PC-3 (cell line): Measurements from ENCODE around the gene PASK. TPM values are rescaled to one million over a fixed set of nuclear protein-coding genes. Genes with fewer than 3 reads are reported as not detected.
"Not testable (repeated sequence)": the region's sequence is repeated elsewhere in the genome, so short reads cannot be mapped to it uniquely, and the experiment has no call there.

Source experiments
- ATAC-seq: fragments of 200-7000 bp; cut with Tn5 transposase; 2 replicates; pipeline ENCODE4 v1.9.1; 2020; ENCODE audit warnings: mild to moderate bottlenecking, moderate library complexity
- BruUV-seq: library from RNA; stranded (reverse); fragments of 400-500 nt; replicated peaks from 2 replicates; lab custom pipeline; 2021; lab: Mats Ljungman, UMichigan
- CTCF ChIA-PET: fragments of 300-600 bp; sonication (Branson Sonifier 250); formaldehyde crosslinking; loops from one replicate; lab custom pipeline; 2022; ENCODE audit warnings: antibody characterized with exemption; lab: Charles Lee
- POLR2A ChIA-PET: fragments of 300-600 bp; sonication (Branson Sonifier 250); formaldehyde crosslinking; loops from one replicate; lab custom pipeline; 2022; ENCODE audit warnings: antibody characterized with exemption; ENCODE audit not compliant: unreplicated experiment; lab: Charles Lee
- DNase-seq: peaks from one replicate; pipeline ENCODE4 v3.0.0-alpha.2; 2015
- H2AFZ ChIP-seq: fragments of 300-600 bp; sonication (generic); 2 replicates; pipeline ENCODE4 v1.6.0; 2016; ENCODE audit warnings: antibody characterized with exemption, low read length
- H3F3A ChIP-seq: fragments of 300-600 bp; sonication (generic); one replicate; pipeline ENCODE4 v1.6.0; 2017; ENCODE audit warnings: antibody characterized with exemption, low read length, control low read depth, mild to moderate bottlenecking; ENCODE audit not compliant: unreplicated experiment
- H3K27ac ChIP-seq: fragments of 300-600 bp; sonication (generic); 2 replicates; pipeline ENCODE4 v1.5.1; 2016; ENCODE audit warnings: mild to moderate bottlenecking, low read length
- H3K27me3 ChIP-seq: fragments of 300-600 bp; sonication (generic); 2 replicates; pipeline ENCODE4 v1.6.1; 2016; ENCODE audit warnings: low read length, mixed read lengths
- H3K36me3 ChIP-seq: fragments of 300-600 bp; sonication (generic); 2 replicates; pipeline ENCODE4 v1.6.1; 2016; ENCODE audit warnings: low read depth, mixed run types, low read length, mixed read lengths
- H3K4me1 ChIP-seq: fragments of 300-600 bp; sonication (generic); 2 replicates; pipeline ENCODE4 v1.5.1; 2016; ENCODE audit warnings: low read length; ENCODE audit not compliant: insufficient read depth
- H3K4me2 ChIP-seq: fragments of 300-600 bp; sonication (generic); 2 replicates; pipeline ENCODE4 v1.6.0; 2016; ENCODE audit warnings: low read length
- H3K4me3 ChIP-seq: fragments of 300-600 bp; sonication (generic); 2 replicates; pipeline ENCODE4 v1.5.1; 2016; ENCODE audit warnings: mild to moderate bottlenecking, low read length, mixed read lengths
- H3K79me2 ChIP-seq: fragments of 300-600 bp; sonication (generic); 2 replicates; pipeline ENCODE4 v1.6.1; 2017; ENCODE audit warnings: low read length, mixed read lengths
- H3K9ac ChIP-seq: fragments of 300-600 bp; sonication (generic); 2 replicates; pipeline ENCODE4 v1.6.0; 2016; ENCODE audit warnings: mild to moderate bottlenecking, low read length
- H3K9me2 ChIP-seq: fragments of 300-600 bp; sonication (generic); replicated peaks from 2 replicates; pipeline ENCODE4 v1.6.1; 2016; ENCODE audit warnings: mixed run types, low read length, mixed read lengths
- H3K9me3 ChIP-seq: fragments of 300-600 bp; sonication (generic); 2 replicates; pipeline ENCODE4 v1.6.1; 2016; ENCODE audit warnings: low read length, mixed read lengths
- H4K20me1 ChIP-seq: fragments of 300-600 bp; sonication (generic); 2 replicates; pipeline ENCODE4 v1.6.1; 2016; ENCODE audit warnings: low read length, mixed read lengths
- EZH2 ChIP-seq: fragments of 300-600 bp; sonication (generic); IDR thresholded peaks from one replicate; pipeline ENCODE4 v1.6.1; 2017; ENCODE audit warnings: antibody characterized with exemption, mild to moderate bottlenecking, low read length; ENCODE audit not compliant: unreplicated experiment
- EZH2phosphoT487 ChIP-seq: fragments of 300-600 bp; sonication (generic); IDR thresholded peaks from 2 replicates; pipeline ENCODE4 v1.6.1; 2018; ENCODE audit warnings: mild to moderate bottlenecking, antibody characterized with exemption, low read length, borderline replicate concordance
- intact Hi-C: fragments of 100-400 bp; cut with micrococcal nuclease; formaldehyde crosslinking; loops from 2 replicates; pipeline ENCODE4 v1.9.0; 2023
- total RNA-seq: library from RNA; depleted of rRNA; stranded (reverse); fragments of >200 nt; gene quantifications from 2 replicates; pipeline ENCODE4 v1.2.3, GENCODE V29; 2014
- TF ChIP-seq, protein P1 (sequence below): fragments of 300-600 bp; sonication (generic); conservative IDR thresholded peaks from 2 replicates; pipeline ENCODE4 v1.5.1; 2017; ENCODE audit warnings: antibody characterized with exemption, low read depth, mild to moderate bottlenecking, low read length

PASK gene
- total RNA-seq, 1 experiment from 2014 or later, result 4.1 TPM

DNA sequence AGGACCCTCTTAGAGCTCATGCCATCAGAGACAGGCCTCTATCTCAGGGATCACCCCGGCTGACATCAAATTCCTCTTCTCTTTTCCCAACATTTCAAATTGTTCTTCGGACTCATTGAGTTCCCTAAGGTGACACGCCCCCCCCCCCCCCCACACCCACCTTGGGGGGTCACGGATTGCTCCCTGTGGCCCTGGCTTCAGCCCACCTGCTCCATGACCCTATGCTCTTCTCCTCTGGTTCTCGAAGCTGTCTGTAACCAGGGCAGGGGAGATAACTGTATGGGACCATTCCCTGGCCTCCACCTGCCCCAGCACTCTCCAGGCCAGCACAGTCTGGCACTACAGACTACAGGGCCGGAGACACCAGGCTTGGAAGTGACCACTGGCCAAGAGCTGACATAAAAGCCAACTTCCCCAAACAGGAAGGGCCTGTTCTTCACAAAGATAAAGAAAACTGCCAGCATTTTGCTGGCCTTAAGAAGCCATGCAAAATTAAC is 54.3 kb downstream of the PASK start:
- no peaks in the 10 kb centered on the region for H4K20me1 ChIP-seq

DNA sequence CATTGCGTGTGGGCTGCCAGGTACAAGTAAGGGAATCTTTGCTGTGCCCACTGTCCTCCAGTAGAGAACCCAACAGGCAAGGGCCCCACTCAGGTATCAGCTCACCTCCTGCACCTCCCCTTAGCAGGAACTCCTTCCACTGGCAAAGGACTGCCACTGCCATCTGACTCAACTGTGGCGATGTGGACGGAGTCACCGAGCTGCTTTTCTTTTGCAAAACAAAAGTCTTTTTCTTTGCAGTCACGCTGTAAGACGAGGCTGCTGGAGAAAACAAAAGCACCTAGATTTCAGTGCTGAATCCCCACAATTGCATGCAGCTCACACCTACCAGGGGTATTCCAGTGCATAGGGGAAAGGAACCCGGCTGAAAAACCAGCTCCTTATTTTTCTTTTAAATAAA is 55.1 kb downstream of the PASK start:
- H3K4me2 ChIP-seq, result no peak overlapping the region
- H3K79me2 ChIP-seq, result no peaks in the 10 kb centered on the region
- no peak overlapping the region for H3K9ac ChIP-seq
- H3K4me1 ChIP-seq, result no peaks in the 10 kb centered on the region
- ChIA-PET POLR2A (no interaction called here), CTCF (no interaction called here)
- no peak overlapping the region for H3K4me3 ChIP-seq
- no peaks in the 10 kb centered on the region for H3K9me3 ChIP-seq
- H3F3A ChIP-seq, result no peaks in the 10 kb centered on the region
- no peaks in the 10 kb centered on the region for H3K36me3 ChIP-seq
- TF ChIP-seq, protein P1, sequence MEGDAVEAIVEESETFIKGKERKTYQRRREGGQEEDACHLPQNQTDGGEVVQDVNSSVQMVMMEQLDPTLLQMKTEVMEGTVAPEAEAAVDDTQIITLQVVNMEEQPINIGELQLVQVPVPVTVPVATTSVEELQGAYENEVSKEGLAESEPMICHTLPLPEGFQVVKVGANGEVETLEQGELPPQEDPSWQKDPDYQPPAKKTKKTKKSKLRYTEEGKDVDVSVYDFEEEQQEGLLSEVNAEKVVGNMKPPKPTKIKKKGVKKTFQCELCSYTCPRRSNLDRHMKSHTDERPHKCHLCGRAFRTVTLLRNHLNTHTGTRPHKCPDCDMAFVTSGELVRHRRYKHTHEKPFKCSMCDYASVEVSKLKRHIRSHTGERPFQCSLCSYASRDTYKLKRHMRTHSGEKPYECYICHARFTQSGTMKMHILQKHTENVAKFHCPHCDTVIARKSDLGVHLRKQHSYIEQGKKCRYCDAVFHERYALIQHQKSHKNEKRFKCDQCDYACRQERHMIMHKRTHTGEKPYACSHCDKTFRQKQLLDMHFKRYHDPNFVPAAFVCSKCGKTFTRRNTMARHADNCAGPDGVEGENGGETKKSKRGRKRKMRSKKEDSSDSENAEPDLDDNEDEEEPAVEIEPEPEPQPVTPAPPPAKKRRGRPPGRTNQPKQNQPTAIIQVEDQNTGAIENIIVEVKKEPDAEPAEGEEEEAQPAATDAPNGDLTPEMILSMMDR, result no peak
- no peak for TF ChIP-seq EZH2phosphoT487
- TF ChIP-seq EZH2, result no peak
- no peak overlapping the region for H2AFZ ChIP-seq
- H3K27me3 ChIP-seq, result no peaks in the 10 kb centered on the region
- H3K27ac ChIP-seq, result no peak overlapping the region
- intact Hi-C loops, result no loop called here
- H4K20me1 ChIP-seq, result no peaks in the 10 kb centered on the region
- DNase-seq (no peak), ATAC-seq (no peak)
- H3K9me2 ChIP-seq, result no peaks in the 10 kb centered on the region
- no TSS peak for BruUV-seq

More for the DNA sequence above, 54.3 kb downstream of the PASK start:
- no peaks in the 10 kb centered on the region for H3K36me3 ChIP-seq
- ChIA-PET CTCF (no interaction called here), POLR2A (no interaction called here)
- no peaks in the 10 kb centered on the region for H3K79me2 ChIP-seq
- no peak overlapping the region for H3K9ac ChIP-seq
- no peaks in the 10 kb centered on the region for H3K9me3 ChIP-seq
- no peak overlapping the region for H3K4me2 ChIP-seq
- H3K4me1 ChIP-seq, result no peaks in the 10 kb centered on the region
- no peak overlapping the region for H2AFZ ChIP-seq
- no peaks in the 10 kb centered on the region for H3F3A ChIP-seq
- DNase-seq (no peak), ATAC-seq (no peak)
- no peak overlapping the region for H3K27ac ChIP-seq
- H3K4me3 ChIP-seq, result no peak overlapping the region
- H3K9me2 ChIP-seq, result no peaks in the 10 kb centered on the region
- no peak for TF ChIP-seq EZH2
- TF ChIP-seq, protein P1, result no peak
- no peak for TF ChIP-seq EZH2phosphoT487
- BruUV-seq, result no TSS peak
- H3K27me3 ChIP-seq, result no peaks in the 10 kb centered on the region
- intact Hi-C loops, result no loop called here

DNA sequence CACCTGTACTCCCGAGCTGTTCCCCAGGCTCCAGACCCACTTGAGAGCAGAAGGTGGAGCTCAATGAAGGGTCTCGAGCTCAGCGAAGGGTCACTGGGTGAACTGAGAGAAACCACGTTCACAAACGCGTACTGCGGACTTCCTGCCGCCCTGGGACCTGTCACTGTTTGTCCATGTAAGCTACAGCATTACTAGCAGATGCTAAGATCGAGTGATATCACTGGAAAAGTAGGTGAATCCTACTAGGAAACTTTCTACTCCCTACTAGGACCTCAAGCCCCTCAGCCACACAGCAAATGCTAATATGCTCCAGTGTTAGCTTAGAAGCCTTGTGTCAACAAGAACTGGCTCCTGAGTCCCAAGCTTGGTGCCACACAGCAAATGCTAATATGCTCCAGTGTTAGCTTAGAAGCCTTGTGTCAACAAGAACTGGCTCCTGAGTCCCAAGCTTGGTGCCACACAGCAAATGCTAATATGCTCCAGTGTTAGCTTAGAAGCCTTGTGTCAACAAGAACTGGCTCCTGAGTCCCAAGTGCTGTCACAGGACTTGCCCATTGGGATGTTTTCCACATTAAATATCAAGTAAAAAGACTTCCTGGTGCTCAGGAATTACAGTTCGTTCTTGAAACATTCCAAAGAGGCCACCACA is 56.0 kb downstream of the PASK start:
- H3K9me2 ChIP-seq, H3K4me2 ChIP-seq, H3K4me1 ChIP-seq, BruUV-seq, ATAC-seq, H2AFZ ChIP-seq, H3K9ac ChIP-seq, DNase-seq, POLR2A ChIA-PET, H3K27me3 ChIP-seq, H3K79me2 ChIP-seq, intact Hi-C loops, H3F3A ChIP-seq, H3K36me3 ChIP-seq, H3K9me3 ChIP-seq, H3K4me3 ChIP-seq, H3K27ac ChIP-seq, CTCF ChIA-PET, H4K20me1 ChIP-seq: not testable (repeated sequence)
